HAP-1 (cell line): ENCODE data around the gene RAMP2.

Source experiments
- DNase-seq, 2 experiments: peaks; one replicate each; pipeline ENCODE4 v3.0.0-alpha.2; 2016 to 2020; ENCODE audit warnings: low spot score in 2 of 2
- H3K27me3 ChIP-seq: fragments of 250-450 bp; sonication (Bioruptor Pico); 2 replicates; pipeline ENCODE4 v1.5.1; 2020; ENCODE audit warnings: low read depth, mild to moderate bottlenecking, moderate library complexity
- H3K36me3 ChIP-seq: fragments of 250-450 bp; sonication (Bioruptor Pico); replicated peaks from 2 replicates; pipeline ENCODE4 v1.5.1; 2020; ENCODE audit warnings: mild to moderate bottlenecking
- H3K4me1 ChIP-seq: fragments of 250-450 bp; sonication (Bioruptor Pico); 2 replicates; pipeline ENCODE4 v1.5.1; 2020; ENCODE audit warnings: mild to moderate bottlenecking
- H3K4me3 ChIP-seq: fragments of 250-450 bp; sonication (Bioruptor Pico); 2 replicates; pipeline ENCODE4 v1.5.1; 2020; ENCODE audit warnings: mild to moderate bottlenecking, moderate library complexity
- H3K9me3 ChIP-seq: fragments of 250-450 bp; sonication (Bioruptor Pico); 2 replicates; pipeline ENCODE4 v1.5.1; 2020; ENCODE audit warnings: mild to moderate bottlenecking, moderate library complexity
- in situ Hi-C: fragments of 300-500 bp; cut with MboI; formaldehyde crosslinking; loops from 3 replicates; pipeline ENCODE4 v1.14.3; 2020; ENCODE audit warnings: low sequenced_read_pairs, inconsistent platforms, mixed read lengths

The RAMP2 gene

GRCh38 chr17:42775534-42776098 lies 14.6 kb downstream of the RAMP2 start:
- no peak overlapping the region for H3K4me3 ChIP-seq
- H3K27me3 ChIP-seq, result no peaks in the 10 kb centered on the region
- peaks cover 3% of the 10 kb centered on the region; the same call in 1 of the 2 replicates for H3K4me1 ChIP-seq
- H3K36me3 ChIP-seq, result peaks cover 56% of the 10 kb centered on the region
- H3K9me3 ChIP-seq, result no peaks in the 10 kb centered on the region
- no peak for DNase-seq
- in situ Hi-C loops, result no loop called here

- DNase-seq, result no peak
- Histone ChIP-seq H3K9me3 (no peaks in the 10 kb centered on the region), H3K36me3 (peaks cover 56% of the 10 kb centered on the region), H3K27me3 (no peaks in the 10 kb centered on the region), H3K4me3 (no peak overlapping the region), H3K4me1 (peaks cover 3% of the 10 kb centered on the region; the same call in 1 of the 2 replicates)
- in situ Hi-C loops, result no loop called here
Measured at GRCh38 chr17:42778570-42778969, 17.5 kb downstream of the RAMP2 start.

GRCh38 chr17:42779304-42779935 lies 18.4 kb downstream of the RAMP2 start:
- no peak for DNase-seq
- Histone ChIP-seq H3K4me3 (no peak overlapping the region), H3K27me3 (no peaks in the 10 kb centered on the region), H3K36me3 (peaks cover 56% of the 10 kb centered on the region), H3K4me1 (no peaks in the 10 kb centered on the region), H3K9me3 (no peaks in the 10 kb centered on the region)
- in situ Hi-C loops, result no loop called here

GRCh38 chr17:42779936-42780850 lies 19.2 kb downstream of the RAMP2 start, which contains the start of gene WNK4:
WNK4 (plus strand) TSS chr17:42780610; CDS start chr17:42780699, 89 bp downstream.
- DNase-seq, result no peak
- no peaks in the 10 kb centered on the region for H3K27me3 ChIP-seq
- in situ Hi-C loops, result no loop called here
- H3K9me3 ChIP-seq, result no peaks in the 10 kb centered on the region
- no peak within 1 kb of the TSS for H3K4me3 ChIP-seq
- no peaks in the 10 kb centered on the region for H3K4me1 ChIP-seq
- peaks cover 49% of the 10 kb centered on the region for H3K36me3 ChIP-seq

- Histone ChIP-seq H3K27me3 (no peaks in the 10 kb centered on the region), H3K4me1 (no peaks in the 10 kb centered on the region), H3K9me3 (no peaks in the 10 kb centered on the region), H3K4me3 (no peak overlapping the region), H3K36me3 (peaks cover 40% of the 10 kb centered on the region)
- in situ Hi-C loops, result no loop called here
- DNase-seq, result no peak
Measured at GRCh38 chr17:42780851-42781638, 20.0 kb downstream of the RAMP2 start.

GRCh38 chr17:42781639-42782165 lies 20.7 kb downstream of the RAMP2 start:
- no peak overlapping the region for H3K4me3 ChIP-seq
- peaks cover 33% of the 10 kb centered on the region for H3K36me3 ChIP-seq
- H3K9me3 ChIP-seq, result no peaks in the 10 kb centered on the region
- no peaks in the 10 kb centered on the region for H3K4me1 ChIP-seq
- no peaks in the 10 kb centered on the region for H3K27me3 ChIP-seq
- in situ Hi-C loops, result no loop called here
- DNase-seq, result no peak

GRCh38 chr17:42782166-42783061 lies 21.4 kb downstream of the RAMP2 start:
- Histone ChIP-seq H3K4me1 (no peaks in the 10 kb centered on the region), H3K27me3 (no peaks in the 10 kb centered on the region), H3K4me3 (no peak overlapping the region), H3K9me3 (no peaks in the 10 kb centered on the region), H3K36me3 (peaks cover 26% of the 10 kb centered on the region)
- in situ Hi-C loops, result no loop called here
- no peak for DNase-seq

- H3K4me3 ChIP-seq, result no peak overlapping the region
Measured at GRCh38 chr17:42783062-42783790, 22.2 kb downstream of the RAMP2 start.

GRCh38 chr17:42783791-42784138 lies 22.7 kb downstream of the RAMP2 start:
- Histone ChIP-seq H3K9me3 (no peaks in the 10 kb centered on the region), H3K4me1 (no peaks in the 10 kb centered on the region), H3K36me3 (peaks cover 13% of the 10 kb centered on the region), H3K4me3 (no peak overlapping the region), H3K27me3 (no peaks in the 10 kb centered on the region)
- DNase-seq, result no peak
- in situ Hi-C loops, result no loop called here

More at GRCh38 chr17:42783062-42783790, 22.2 kb downstream of the RAMP2 start:
- Histone ChIP-seq H3K36me3 (peaks cover 18% of the 10 kb centered on the region), H3K9me3 (no peaks in the 10 kb centered on the region), H3K27me3 (no peaks in the 10 kb centered on the region), H3K4me1 (no peaks in the 10 kb centered on the region)
- in situ Hi-C loops, result no loop called here
- DNase-seq, result no peak

GRCh38 chr17:42784409-42784808 lies 23.4 kb downstream of the RAMP2 start:
- no peak overlapping the region for H3K4me3 ChIP-seq
- H3K36me3 ChIP-seq, result peaks cover 6% of the 10 kb centered on the region
- no peaks in the 10 kb centered on the region for H3K27me3 ChIP-seq
- DNase-seq, result no peak
- H3K4me1 ChIP-seq, result no peaks in the 10 kb centered on the region
- H3K9me3 ChIP-seq, result no peaks in the 10 kb centered on the region
- in situ Hi-C loops, result no loop called here

GRCh38 chr17:42784811-42785592 lies 24.0 kb downstream of the RAMP2 start:
- H3K36me3 ChIP-seq, result peaks cover under 1% of the 10 kb centered on the region; the same call in 1 of the 2 replicates
- H3K9me3 ChIP-seq, result no peaks in the 10 kb centered on the region
- no peak for DNase-seq
- no peak overlapping the region for H3K4me3 ChIP-seq
- in situ Hi-C loops, result no loop called here
- no peaks in the 10 kb centered on the region for H3K4me1 ChIP-seq
- H3K27me3 ChIP-seq, result no peaks in the 10 kb centered on the region
